GM12892 (cell line): ENCODE results near the gene NDUFAF2.

Experiments
- POLR2A ChIP-seq: IDR thresholded peaks from 2 replicates; pipeline ENCODE4 v1.6.1; 2011; ENCODE audit warnings: low read depth, low read length, control low read depth
- POLR2AphosphoS5 ChIP-seq: IDR thresholded peaks from 2 replicates; pipeline ENCODE4 v1.6.1; 2011; ENCODE audit warnings: low read depth, low read length, control low read depth
- TAF1 ChIP-seq: IDR thresholded peaks from 2 replicates; pipeline ENCODE4 v1.6.1; 2011; ENCODE audit warnings: low read depth, mild to moderate bottlenecking, control low read depth, low read length, borderline replicate concordance

- TF ChIP-seq POLR2AphosphoS5 (no peak), POLR2A (no peak), TAF1 (no peak)
Measured at GRCh38 chr5:61048534-61048933, 103.5 kb downstream of the NDUFAF2 start.
